Body of pancreas (tissue), 4 donors: ENCODE results near the gene SSRP1. TPM values are rescaled to one million over a fixed set of nuclear protein-coding genes. Genes with fewer than 3 reads are reported as not detected.
A peak's percentile ranks its signal among the peaks of the same experiment; 100 is the strongest.

Experiments
- ATAC-seq: fragments of 150-250 bp; one replicate; pipeline ENCODE4 v1.9.1; 2016
- DNase-seq, 4 donors: peaks; one replicate each; pipeline ENCODE4 v3.0.0-alpha.2; 2019
- H3K27ac ChIP-seq, 4 donors: fragments of 200-600 bp; sonication (generic); 1 replicate in 3 of 4; 2 replicates in 1 of 4; pipeline versions ENCODE4 v1.5.1 to v1.6.1; 2016 to 2019; ENCODE audit warnings: mild to moderate bottlenecking in 1 of 4, mixed read lengths in 1 of 4, moderate library complexity in 1 of 4
- H3K27me3 ChIP-seq, 2 donors: fragments of 200-600 bp; sonication (generic); one replicate each; pipeline ENCODE4 v1.6.0; 2016; ENCODE audit warnings: mild to moderate bottlenecking in 1 of 2
- H3K36me3 ChIP-seq, 2 donors: fragments of 200-600 bp; sonication (generic); replicated peaks in 1 of 2; 2 replicates each; pipeline ENCODE4 v1.5.1; 2016; ENCODE audit warnings: low read depth in 2 of 2; ENCODE audit not compliant: insufficient read depth in 1 of 2
- H3K4me1 ChIP-seq: fragments of 200-600 bp; sonication (generic); one replicate; pipeline ENCODE4 v1.6.0; 2016
- H3K4me3 ChIP-seq, 2 donors: fragments of 200-600 bp; sonication (generic); 1 replicate in 1 of 2; 2 replicates in 1 of 2; pipeline ENCODE4 v1.5.1; 2016 to 2019
- H3K9me3 ChIP-seq, 3 donors: fragments of 200-600 bp; sonication (generic); 1 replicate in 2 of 3; 2 replicates in 1 of 3; pipeline ENCODE4 v1.5.1; 2016
- POLR2A ChIP-seq, 3 donors: fragments of 450-650 bp; IDR thresholded peaks; one replicate each; pipeline ENCODE4 v1.6.1; 2016; ENCODE audit warnings: antibody characterized with exemption in 3 of 3, mild to moderate bottlenecking in 2 of 3
- WGBS, 2 donors: methylation state at CpG; one replicate each; pipeline ENCODE4 v1.1.5; 2017; 5-methylcytosine and 5-hydroxymethylcytosine counted together
- intact Hi-C: fragments of 100-400 bp; cut with DNase I; formaldehyde crosslinking; loops from one replicate; pipeline ENCODE4 v1.15.1; 2023
- total RNA-seq, 2 donors: library from RNA; depleted of rRNA; stranded (reverse); fragments of >200 nt; gene quantifications; one replicate each; pipeline ENCODE4 v1.1.0, GENCODE V29; 2016
- TF ChIP-seq, protein P1 (sequence below), 7 experiments: fragments of 450-650 bp in 4 of 7; fragments of 200-600 bp in 3 of 7; sonication (generic) in 3 of 7; IDR thresholded peaks; one replicate each; pipeline ENCODE4 v1.5.1; 2016 to 2019; ENCODE audit warnings: antibody characterized with exemption in 7 of 7

Gene SSRP1
- total RNA-seq, 2 donors from 2014 or later, result 44.2 to 51.9 TPM

DNA sequence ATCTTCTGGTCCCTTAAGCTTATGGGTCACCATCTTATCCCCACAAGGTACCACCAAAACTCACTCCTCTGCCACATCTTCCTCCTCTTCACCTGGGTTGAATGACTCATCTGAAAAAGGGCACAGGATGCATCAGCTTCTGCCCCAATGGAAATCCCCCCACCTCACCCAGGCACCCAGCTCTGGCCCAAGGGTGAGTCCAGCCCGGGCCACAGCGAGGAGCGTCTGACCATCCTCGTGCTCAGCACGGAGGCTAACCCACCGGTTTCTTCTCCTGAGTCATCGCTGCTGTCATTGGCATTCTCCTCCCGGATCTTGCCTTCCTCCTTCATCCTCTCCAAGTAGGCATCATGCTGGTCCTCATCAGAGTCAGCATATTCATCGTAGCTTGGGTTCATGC lies 5.7 kb downstream of the SSRP1 start:
- TF ChIP-seq, protein P1, sequence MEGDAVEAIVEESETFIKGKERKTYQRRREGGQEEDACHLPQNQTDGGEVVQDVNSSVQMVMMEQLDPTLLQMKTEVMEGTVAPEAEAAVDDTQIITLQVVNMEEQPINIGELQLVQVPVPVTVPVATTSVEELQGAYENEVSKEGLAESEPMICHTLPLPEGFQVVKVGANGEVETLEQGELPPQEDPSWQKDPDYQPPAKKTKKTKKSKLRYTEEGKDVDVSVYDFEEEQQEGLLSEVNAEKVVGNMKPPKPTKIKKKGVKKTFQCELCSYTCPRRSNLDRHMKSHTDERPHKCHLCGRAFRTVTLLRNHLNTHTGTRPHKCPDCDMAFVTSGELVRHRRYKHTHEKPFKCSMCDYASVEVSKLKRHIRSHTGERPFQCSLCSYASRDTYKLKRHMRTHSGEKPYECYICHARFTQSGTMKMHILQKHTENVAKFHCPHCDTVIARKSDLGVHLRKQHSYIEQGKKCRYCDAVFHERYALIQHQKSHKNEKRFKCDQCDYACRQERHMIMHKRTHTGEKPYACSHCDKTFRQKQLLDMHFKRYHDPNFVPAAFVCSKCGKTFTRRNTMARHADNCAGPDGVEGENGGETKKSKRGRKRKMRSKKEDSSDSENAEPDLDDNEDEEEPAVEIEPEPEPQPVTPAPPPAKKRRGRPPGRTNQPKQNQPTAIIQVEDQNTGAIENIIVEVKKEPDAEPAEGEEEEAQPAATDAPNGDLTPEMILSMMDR (IDR thresholded peaks at IDR 0.05), result no peak
- no peak for TF ChIP-seq POLR2A (IDR thresholded peaks at IDR 0.05)
- WGBS, 2 donors, result 90 to 95% methylated on average over 9 of the region's 9 CpGs
- no peak for DNase-seq
- Histone ChIP-seq H3K9me3 (no peaks in the 10 kb centered on the region), H3K4me3 (no peak overlapping the region), H3K27ac (no peak overlapping the region), H3K4me1 (peaks cover 26% of the 10 kb centered on the region), H3K36me3 (peaks cover 0 to 35% of the 10 kb centered on the region in 2 donors), H3K27me3 (no peaks in the 10 kb centered on the region)
- intact Hi-C loops, result no loop called here
- ATAC-seq, result no peak

DNA sequence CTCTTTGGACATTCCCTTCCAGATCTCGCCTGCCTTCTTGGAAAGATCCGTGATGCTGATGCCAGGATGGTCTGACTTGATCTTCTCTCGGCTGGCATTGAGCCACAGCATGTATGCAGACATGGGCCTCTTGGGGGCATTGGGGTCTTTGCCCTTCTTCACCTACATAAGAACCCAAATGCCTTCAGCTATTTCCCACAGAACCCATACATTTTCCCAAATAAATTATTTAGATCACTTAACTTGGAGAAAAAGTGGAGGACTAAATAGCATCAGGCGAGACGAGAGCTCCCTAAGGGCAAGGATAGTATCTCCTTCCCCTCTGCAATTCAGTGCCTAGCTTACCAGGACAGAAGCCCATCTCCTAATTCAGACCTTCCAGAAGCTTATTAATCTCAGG lies 8.0 kb downstream of the SSRP1 start:
- peaks cover 27% of the 10 kb centered on the region for H3K4me1 ChIP-seq
- H3K27ac ChIP-seq, result no peak overlapping the region
- no peak overlapping the region for H3K4me3 ChIP-seq
- H3K36me3 ChIP-seq, result peaks cover 0 to 35% of the 10 kb centered on the region in 2 donors
- no peaks in the 10 kb centered on the region for H3K27me3 ChIP-seq
- no peak for TF ChIP-seq POLR2A (IDR thresholded peaks at IDR 0.05)
- TF ChIP-seq, protein P1 (IDR thresholded peaks at IDR 0.05), result no peak
- no peaks in the 10 kb centered on the region for H3K9me3 ChIP-seq
- WGBS, 2 donors, result 94 to 95% methylated on average over 5 of the region's 5 CpGs
- intact Hi-C loops, result no loop called here
- ATAC-seq (no peak), DNase-seq (no peak)

DNA sequence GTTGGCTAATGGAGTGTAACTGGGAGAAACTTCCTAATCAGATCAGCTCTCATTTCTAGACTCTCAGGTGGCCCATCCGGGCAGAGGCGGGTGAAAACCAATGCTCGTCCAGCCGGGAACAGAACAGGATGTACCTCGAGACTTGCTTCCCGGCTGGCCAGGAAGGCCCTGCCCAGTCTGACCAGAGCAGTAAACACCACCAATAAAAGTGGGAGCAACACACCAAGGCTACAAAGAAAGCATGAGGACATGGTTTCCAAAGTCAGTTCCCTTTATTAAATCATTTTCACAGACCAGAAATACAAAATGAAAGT lies 10.0 kb downstream of the SSRP1 start:
- Histone ChIP-seq H3K27ac (peak overlapping the region; percentile 92 to 97 (median 96)), H3K4me3 (no peak overlapping the region), H3K9me3 (no peaks in the 10 kb centered on the region), H3K4me1 (peaks cover 48% of the 10 kb centered on the region), H3K36me3 (peaks cover 0 to 23% of the 10 kb centered on the region in 2 donors), H3K27me3 (no peaks in the 10 kb centered on the region)
- intact Hi-C loops, result no loop called here
- ATAC-seq (peak; percentile 26), DNase-seq (peak; percentile 70 to 84 (median 76))
- TF ChIP-seq, protein P1 (IDR thresholded peaks at IDR 0.05), result no peak
- no peak for TF ChIP-seq POLR2A (IDR thresholded peaks at IDR 0.05)
- WGBS, 2 donors, result 5 to 6% methylated on average over 6 of the region's 6 CpGs

DNA sequence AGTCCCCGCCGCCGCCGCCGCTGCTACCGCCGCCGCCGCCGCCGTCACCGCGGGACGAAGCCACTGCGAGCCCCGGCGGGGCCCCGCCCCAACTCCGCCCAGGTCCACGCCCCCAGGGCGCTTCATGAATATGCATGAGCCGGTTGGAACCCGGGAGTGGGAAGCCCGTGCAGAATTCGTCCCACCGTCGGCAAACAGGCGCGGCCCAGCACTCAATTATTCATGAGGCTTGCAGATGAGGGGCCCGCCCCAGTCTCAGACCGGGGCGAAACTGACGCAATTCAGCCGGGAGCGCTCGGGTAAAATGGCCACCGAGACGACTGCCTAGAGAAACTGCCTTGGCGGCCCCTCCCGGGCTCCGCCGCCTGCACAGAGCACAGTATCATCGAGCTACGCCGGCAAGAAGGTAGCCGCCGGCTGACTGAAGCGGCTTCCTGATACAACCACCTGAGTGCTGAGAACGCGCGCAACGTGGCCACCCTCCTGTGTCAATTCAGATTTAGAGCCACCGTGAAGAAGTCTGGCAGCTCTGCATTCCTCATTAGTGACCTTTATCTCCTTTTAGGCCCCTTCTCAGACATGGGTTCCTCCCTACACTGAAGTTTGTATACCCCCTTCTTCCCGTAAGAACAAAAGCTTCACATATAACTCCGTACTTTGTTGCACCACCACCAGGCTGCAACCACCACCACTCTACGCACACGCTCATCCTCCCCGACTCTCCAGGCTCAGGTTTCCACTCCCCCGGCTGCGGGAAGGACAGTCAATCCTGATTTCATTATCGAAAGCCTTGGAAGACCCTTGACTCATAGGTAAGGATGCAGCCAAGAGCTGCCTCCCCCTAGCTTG lies 10.6 kb downstream of the SSRP1 start, which contains the start of gene TNKS1BP1:
TNKS1BP1 (minus strand) TSS at position 67 of the 849 bp plus-strand sequence. CDS start 3,067 bp downstream, outside the sequence.
- peak within 1 kb of the TSS; percentile 92 to 97 (median 96) for H3K27ac ChIP-seq
- peak; percentile 98 to 99 (median 98) for DNase-seq
- peak within 1 kb of the TSS; percentile 50 to 91 for H3K4me3 ChIP-seq
- H3K4me1 ChIP-seq, result peaks cover 54% of the 10 kb centered on the region
- ATAC-seq, result peak; percentile 82
- intact Hi-C loops, result no loop called here
- 0 to 2% methylated on average over 21 to 47 of the region's 61 CpGs for WGBS, 2 donors
- TF ChIP-seq, protein P1 (IDR thresholded peaks at IDR 0.05), result peak in 3 of 7 experiments; percentile 3 to 39 (median 29)
- TF ChIP-seq POLR2A (IDR thresholded peaks at IDR 0.05), result peak; percentile 87 to 98 (median 95)
- H3K36me3 ChIP-seq, result peaks cover 0 to 19% of the 10 kb centered on the region in 2 donors
- no peaks in the 10 kb centered on the region for H3K27me3 ChIP-seq
- no peaks in the 10 kb centered on the region for H3K9me3 ChIP-seq
